Measurements from ENCODE around the gene SNCB.

GRCh38 chr5:176663566-176663965 is 33.2 kb upstream of the SNCB start:
- no peak for TF ChIP-seq EZH2 (IDR thresholded peaks at IDR 0.05)
- no peak for TF ChIP-seq POLR2AphosphoS5 (IDR thresholded peaks at IDR 0.05; ENCODE audit: borderline replicate concordance, low read depth, low read length)
- no peak for TF ChIP-seq FOXP2 (optimal IDR thresholded peaks at IDR 0.05; ENCODE audit: control extremely low read depth, extremely low read length, insufficient read depth)

Measured in SK-N-MC (cell line).